TTC549 (cell line): ENCODE results near the gene GPSM3.

Experiments
- FAIRE-seq: peaks from 2 replicates; lab custom pipeline; 2012; peaks lifted over from hg19 to GRCh38; lab: Jason Lieb, UNC

Gene GPSM3

GRCh38 chr6:32173051-32173727 lies 19.3 kb downstream of the GPSM3 start:
- FAIRE-seq = no peak

- FAIRE-seq = no peak
Observed at GRCh38 chr6:32171234-32171633, 21.2 kb downstream of the GPSM3 start.

GRCh38 chr6:32170294-32170693 lies 22.1 kb downstream of the GPSM3 start:
- no peak for FAIRE-seq

GRCh38 chr6:32168807-32169591 lies 23.4 kb downstream of the GPSM3 start:
- FAIRE-seq = no peak

- no peak for FAIRE-seq
Observed at GRCh38 chr6:32168350-32168749, 24.1 kb downstream of the GPSM3 start.

GRCh38 chr6:32167761-32168262 lies 24.6 kb downstream of the GPSM3 start:
- FAIRE-seq = no peak

- FAIRE-seq = no peak
Observed at GRCh38 chr6:32167154-32167760, 25.2 kb downstream of the GPSM3 start.

- FAIRE-seq = no peak
Observed at GRCh38 chr6:32166411-32167061, 25.9 kb downstream of the GPSM3 start.

GRCh38 chr6:32164295-32164694 lies 28.1 kb downstream of the GPSM3 start, which contains the start of gene EGFL8:
Gene EGFL8 (plus strand): TSS chr6:32164595. CDS start chr6:32166166, 1,571 bp downstream.
- no peak for FAIRE-seq

GRCh38 chr6:32163559-32164258 lies 28.7 kb downstream of the GPSM3 start:
- no peak for FAIRE-seq

- FAIRE-seq = no peak
Observed at GRCh38 chr6:32158052-32158451, 34.4 kb downstream of the GPSM3 start.

- no peak for FAIRE-seq
Observed at GRCh38 chr6:32156891-32157290, 35.6 kb downstream of the GPSM3 start.

- no peak for FAIRE-seq
Observed at GRCh38 chr6:32154514-32155161, 37.8 kb downstream of the GPSM3 start.

- FAIRE-seq = no peak
Observed at GRCh38 chr6:32153564-32154513, 38.6 kb downstream of the GPSM3 start, which contains the start of gene PPT2. Gene PPT2 (plus strand): TSS chr6:32154141. CDS start chr6:32154595, 454 bp downstream.

GRCh38 chr6:32152769-32153563 lies 39.5 kb downstream of the GPSM3 start:
- FAIRE-seq = no peak

GRCh38 chr6:32151863-32152768 lies 40.3 kb downstream of the GPSM3 start, which contains the start of gene PRRT1:
Gene PRRT1 (minus strand): TSS chr6:32151939. CDS start chr6:32151827, 112 bp downstream.
- FAIRE-seq = no peak

- no peak for FAIRE-seq
Observed at GRCh38 chr6:32151181-32151862, 41.1 kb downstream of the GPSM3 start.
